Measurements from ENCODE around the gene LAMTOR3. TPM values are rescaled to one million over a fixed set of nuclear protein-coding genes. Genes with fewer than 3 reads are reported as not detected.

The LAMTOR3 gene
- total and polyA plus RNA-seq, 2 donors (not counting 3 experiments of a cell fraction or from before 2014, with no cell fraction given) = 25.3 to 31.0 TPM

GRCh38 chr4:99861120-99861905 is 32.9 kb downstream of the LAMTOR3 start:
- Histone ChIP-seq H2AFZ (ENCODE audit: low read depth, low read length) (no peak overlapping the region), H3K9me1 (replicated peaks; ENCODE audit: control insufficient read depth, extremely low read depth, insufficient read depth, low read length) (no peaks in the 10 kb centered on the region), H3K27ac (ENCODE audit: insufficient read depth, low read depth, low read length) (no peak overlapping the region), H3K36me3 (ENCODE audit: control insufficient read depth in 2 of 2, extremely low read depth in 1 of 2, insufficient read depth in 2 of 2, low read length in 2 of 2) (no peaks in the 10 kb centered on the region), H3K4me2 (ENCODE audit: insufficient read depth, low read length) (no peak overlapping the region), H3K9ac (replicated peaks; ENCODE audit: extremely low read depth, insufficient read depth, low read length) (no peak overlapping the region), H3K79me2 (ENCODE audit: control insufficient read depth, insufficient read depth, low read length) (no peaks in the 10 kb centered on the region), H3K27me3 (ENCODE audit: control insufficient read depth in 2 of 2, insufficient read depth in 2 of 2, low read length in 2 of 2) (peaks cover 2% of the 10 kb centered on the region in 2 experiments), H4K20me1 (replicated peaks; ENCODE audit: control insufficient read depth, extremely low read depth, insufficient read depth, low read length) (no peaks in the 10 kb centered on the region), H3K4me1 (ENCODE audit: control insufficient read depth, extremely low read depth, insufficient read depth, low read length) (no peaks in the 10 kb centered on the region), H3K4me3 (replicated peaks in 1 of 3; ENCODE audit: insufficient read depth in 1 of 3, low read depth in 1 of 3, low read length in 3 of 3) (no peak overlapping the region), H3K9me3 (replicated peaks; ENCODE audit: control insufficient read depth, insufficient read depth, low read length) (no peaks in the 10 kb centered on the region)
- dilution Hi-C loops (cut with MboI; ENCODE audit: extremely low pct_ligation_motif_present, low sequenced_read_pairs) (no loop called here), intact Hi-C loops (cut with micrococcal nuclease) (no loop called here)
- no peak for TF ChIP-seq GATA2 (IDR thresholded peaks at IDR 0.05; ENCODE audit: insufficient read depth, insufficient read length, low read depth, low read length)
- no peak for TF ChIP-seq POLR2A (IDR thresholded peaks at IDR 0.05; ENCODE audit: low read depth, low read length)
- BruUV-seq (replicated peaks) = no TSS peak
- FAIRE-seq = no peak
- ChIA-PET POLR2A (no interaction called here), CTCF (no interaction called here)
- DNase-seq (ENCODE audit: low read depth, low spot score) = no peak

DNA sequence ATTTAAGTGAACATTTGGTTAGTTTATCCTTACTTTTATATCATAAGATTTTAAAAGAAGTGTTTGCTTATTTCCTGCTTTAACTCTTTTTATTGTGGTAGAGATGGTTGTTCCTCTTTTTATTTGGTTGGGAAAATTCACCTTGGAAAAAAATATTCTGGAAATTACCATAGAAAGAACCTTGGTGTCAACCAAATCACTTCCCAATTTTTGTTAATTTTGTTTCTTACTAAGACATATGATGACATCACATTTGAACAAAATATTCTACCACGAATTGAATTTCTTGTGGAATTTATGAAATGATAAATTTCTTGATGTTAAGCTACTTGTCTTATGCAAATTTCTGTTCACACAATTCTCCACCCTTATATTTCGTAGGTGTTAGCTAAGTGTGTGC is 33.7 kb downstream of the LAMTOR3 start:
- no peaks in the 10 kb centered on the region for H3K4me1 ChIP-seq (ENCODE audit: control insufficient read depth, extremely low read depth, insufficient read depth, low read length)
- DNase-seq (ENCODE audit: low read depth, low spot score) (no peak), FAIRE-seq (no peak)
- dilution Hi-C loops (cut with MboI; ENCODE audit: extremely low pct_ligation_motif_present, low sequenced_read_pairs) = no loop called here
- H3K9ac ChIP-seq (replicated peaks; ENCODE audit: extremely low read depth, insufficient read depth, low read length) = no peak overlapping the region
- TF ChIP-seq GATA2 (IDR thresholded peaks at IDR 0.05; ENCODE audit: insufficient read depth, insufficient read length, low read depth, low read length) = no peak
- no peaks in the 10 kb centered on the region for H3K9me3 ChIP-seq (replicated peaks; ENCODE audit: control insufficient read depth, insufficient read depth, low read length)
- peaks cover 1 to 2% of the 10 kb centered on the region in 2 experiments for H3K27me3 ChIP-seq (ENCODE audit: control insufficient read depth in 2 of 2, insufficient read depth in 2 of 2, low read length in 2 of 2)
- ChIA-PET POLR2A (no interaction called here), CTCF (no interaction called here)
- no peaks in the 10 kb centered on the region for H3K36me3 ChIP-seq (ENCODE audit: control insufficient read depth in 2 of 2, extremely low read depth in 1 of 2, insufficient read depth in 2 of 2, low read length in 2 of 2)
- no peaks in the 10 kb centered on the region for H4K20me1 ChIP-seq (replicated peaks; ENCODE audit: control insufficient read depth, extremely low read depth, insufficient read depth, low read length)
- no peak overlapping the region for H3K27ac ChIP-seq (ENCODE audit: insufficient read depth, low read depth, low read length)
- no peaks in the 10 kb centered on the region for H3K9me1 ChIP-seq (replicated peaks; ENCODE audit: control insufficient read depth, extremely low read depth, insufficient read depth, low read length)
- intact Hi-C loops (cut with micrococcal nuclease) = no loop called here
- no peak overlapping the region for H3K4me3 ChIP-seq (replicated peaks in 1 of 3; ENCODE audit: insufficient read depth in 1 of 3, low read depth in 1 of 3, low read length in 3 of 3)
- H3K79me2 ChIP-seq (ENCODE audit: control insufficient read depth, insufficient read depth, low read length) = no peaks in the 10 kb centered on the region
- no TSS peak for BruUV-seq (replicated peaks)
- H2AFZ ChIP-seq (ENCODE audit: low read depth, low read length) = no peak overlapping the region
- no peak overlapping the region for H3K4me2 ChIP-seq (ENCODE audit: insufficient read depth, low read length)
